Activated naive CD4-positive, alpha-beta T cell treated with anti-CD3 and anti-CD28 coated beads, Interleukin-2, amount 50 U/mL, for 72 hours (primary cell): ENCODE results near the gene RPL7A. TPM values are rescaled to one million over a fixed set of nuclear protein-coding genes. Genes with fewer than 3 reads are reported as not detected.
"Not testable (repeated sequence)": the region's sequence is repeated elsewhere in the genome, so short reads cannot be mapped to it uniquely, and the experiment has no call there.

ENCODE experiments used
- ATAC-seq, 2 donors: fragments of 150-1000 bp; cut with Tn5 transposase; 2 replicates each; pipeline ENCODE4 v1.10.0; 2021; ENCODE audit warnings: mild to moderate bottlenecking in 2 of 2, moderate library complexity in 2 of 2
- DNase-seq, 2 donors: peaks; one replicate each; pipeline ENCODE4 v3.0.0; 2021 to 2022; ENCODE audit warnings: low spot score in 2 of 2
- H3K27ac Mint-ChIP-seq, 2 donors: one replicate each; pipeline ENCODE4 v1.8.0; 2022; ENCODE audit warnings: mild to moderate bottlenecking in 2 of 2, mixed read lengths in 2 of 2
- H3K36me3 Mint-ChIP-seq, 2 donors: one replicate each; pipeline ENCODE4 v1.8.0; 2022; ENCODE audit warnings: mixed read lengths in 2 of 2
- H3K9me3 Mint-ChIP-seq, 2 donors: one replicate each; pipeline ENCODE4 v1.8.0; 2022; ENCODE audit warnings: mixed read lengths in 2 of 2
- total RNA-seq, 2 donors: library from RNA; stranded (reverse); gene quantifications; one replicate each; pipeline ENCODE4 v1.2.3, GENCODE V29; 2022

Gene RPL7A
- total RNA-seq, 2 donors from 2014 or later = 3,254 to 3,908 TPM

GRCh38 chr9:133322701-133323100, 25.3 kb upstream of the RPL7A start:
- DNase-seq (peak in 1 of 2 donors; percentile 45), ATAC-seq (no peak)
- H3K36me3 Mint-ChIP-seq = no peaks in the 10 kb centered on the region
- no peak overlapping the region for H3K27ac Mint-ChIP-seq
- no peaks in the 10 kb centered on the region for H3K9me3 Mint-ChIP-seq

- Mint-ChIP-seq H3K27ac (peak overlapping the region in 1 of 2 donors; percentile 38), H3K9me3 (no peaks in the 10 kb centered on the region), H3K36me3 (no peaks in the 10 kb centered on the region)
- DNase-seq (no peak), ATAC-seq (no peak)
Observed at GRCh38 chr9:133323211-133323610, 24.8 kb upstream of the RPL7A start.

GRCh38 chr9:133323991-133324703, 23.9 kb upstream of the RPL7A start:
- DNase-seq (no peak), ATAC-seq (no peak)
- Mint-ChIP-seq H3K27ac (no peak overlapping the region), H3K9me3 (no peaks in the 10 kb centered on the region), H3K36me3 (no peaks in the 10 kb centered on the region)

GRCh38 chr9:133327021-133327420, 21.0 kb upstream of the RPL7A start:
- not testable (repeated sequence) for DNase-seq, H3K9me3 Mint-ChIP-seq, ATAC-seq, H3K36me3 Mint-ChIP-seq
- H3K27ac Mint-ChIP-seq = peak overlapping the region in 1 of 2 donors; percentile 19

GRCh38 chr9:133327834-133328484, 20.1 kb upstream of the RPL7A start:
- ATAC-seq (peak in 1 of 2 donors; percentile 11), DNase-seq (no peak)
- Mint-ChIP-seq H3K27ac (peak overlapping the region in 1 of 2 donors; percentile 34), H3K9me3 (no peaks in the 10 kb centered on the region), H3K36me3 (peaks cover 0 to 12% of the 10 kb centered on the region in 2 donors)

- Mint-ChIP-seq H3K27ac (peak overlapping the region in 1 of 2 donors; percentile 34), H3K36me3 (peaks cover 7 to 19% of the 10 kb centered on the region in 2 donors)
- ATAC-seq, H3K9me3 Mint-ChIP-seq: not testable (repeated sequence)
- DNase-seq = peak in 1 of 2 donors; percentile 37
Observed at GRCh38 chr9:133329306-133330156, 18.5 kb upstream of the RPL7A start.

- no peak for ATAC-seq
- DNase-seq = no peak
- Mint-ChIP-seq H3K27ac (peak overlapping the region in 1 of 2 donors; percentile 60), H3K36me3 (peaks cover 23 to 36% of the 10 kb centered on the region in 2 donors), H3K9me3 (no peaks in the 10 kb centered on the region)
Observed at GRCh38 chr9:133331221-133331620, 16.8 kb upstream of the RPL7A start.

- H3K27ac Mint-ChIP-seq = peak overlapping the region in 1 of 2 donors; percentile 60
- ATAC-seq = no peak
- no peak for DNase-seq
- H3K36me3 Mint-ChIP-seq = peaks cover 24 to 37% of the 10 kb centered on the region in 2 donors
- H3K9me3 Mint-ChIP-seq = no peaks in the 10 kb centered on the region
Observed at GRCh38 chr9:133331641-133332380, 16.2 kb upstream of the RPL7A start.

- Mint-ChIP-seq H3K36me3 (peaks cover 24 to 37% of the 10 kb centered on the region in 2 donors), H3K9me3 (no peaks in the 10 kb centered on the region), H3K27ac (no peak overlapping the region)
- DNase-seq (no peak), ATAC-seq (no peak)
Observed at GRCh38 chr9:133332381-133332730, 15.7 kb upstream of the RPL7A start.

- Mint-ChIP-seq H3K27ac (no peak overlapping the region), H3K9me3 (no peaks in the 10 kb centered on the region), H3K36me3 (peaks cover 24 to 37% of the 10 kb centered on the region in 2 donors)
- DNase-seq (no peak), ATAC-seq (no peak)
Observed at GRCh38 chr9:133333011-133333410, 15.0 kb upstream of the RPL7A start.

GRCh38 chr9:133333566-133333965, 14.5 kb upstream of the RPL7A start:
- DNase-seq (no peak), ATAC-seq (no peak)
- H3K36me3 Mint-ChIP-seq = peaks cover 24 to 37% of the 10 kb centered on the region in 2 donors
- H3K27ac Mint-ChIP-seq = peak overlapping the region; percentile 67 to 88
- no peaks in the 10 kb centered on the region for H3K9me3 Mint-ChIP-seq

DNA sequence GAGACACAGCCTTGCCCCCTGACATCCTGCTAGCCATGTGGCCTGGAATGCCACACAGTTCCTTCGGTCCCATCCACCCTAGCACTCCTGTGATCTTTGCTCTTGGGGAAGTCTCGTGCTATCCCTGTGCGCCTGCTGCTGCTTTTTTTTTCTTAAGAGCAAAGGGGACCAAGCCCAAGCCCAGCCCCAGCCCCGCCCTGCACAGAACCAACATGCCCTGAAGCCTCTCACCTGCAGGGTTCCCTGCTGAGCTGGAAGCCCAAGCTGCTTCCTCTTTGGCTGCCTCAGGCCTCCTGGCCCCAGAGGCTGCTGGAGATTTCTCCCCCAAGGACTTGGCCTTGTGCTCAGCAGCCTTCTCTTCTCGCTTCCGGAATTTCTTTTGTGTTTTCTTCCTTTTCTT, 13.9 kb upstream of the RPL7A start:
- H3K36me3 Mint-ChIP-seq = peaks cover 24 to 42% of the 10 kb centered on the region in 2 donors
- H3K27ac Mint-ChIP-seq = peak overlapping the region; percentile 67 to 88
- no peaks in the 10 kb centered on the region for H3K9me3 Mint-ChIP-seq
- DNase-seq = no peak
- ATAC-seq = no peak

- ATAC-seq, H3K9me3 Mint-ChIP-seq, DNase-seq: not testable (repeated sequence)
- Mint-ChIP-seq H3K27ac (peak overlapping the region; percentile 87 to 88), H3K36me3 (peaks cover 24 to 47% of the 10 kb centered on the region in 2 donors)
Observed at GRCh38 chr9:133334888-133335287, 13.1 kb upstream of the RPL7A start.

DNA sequence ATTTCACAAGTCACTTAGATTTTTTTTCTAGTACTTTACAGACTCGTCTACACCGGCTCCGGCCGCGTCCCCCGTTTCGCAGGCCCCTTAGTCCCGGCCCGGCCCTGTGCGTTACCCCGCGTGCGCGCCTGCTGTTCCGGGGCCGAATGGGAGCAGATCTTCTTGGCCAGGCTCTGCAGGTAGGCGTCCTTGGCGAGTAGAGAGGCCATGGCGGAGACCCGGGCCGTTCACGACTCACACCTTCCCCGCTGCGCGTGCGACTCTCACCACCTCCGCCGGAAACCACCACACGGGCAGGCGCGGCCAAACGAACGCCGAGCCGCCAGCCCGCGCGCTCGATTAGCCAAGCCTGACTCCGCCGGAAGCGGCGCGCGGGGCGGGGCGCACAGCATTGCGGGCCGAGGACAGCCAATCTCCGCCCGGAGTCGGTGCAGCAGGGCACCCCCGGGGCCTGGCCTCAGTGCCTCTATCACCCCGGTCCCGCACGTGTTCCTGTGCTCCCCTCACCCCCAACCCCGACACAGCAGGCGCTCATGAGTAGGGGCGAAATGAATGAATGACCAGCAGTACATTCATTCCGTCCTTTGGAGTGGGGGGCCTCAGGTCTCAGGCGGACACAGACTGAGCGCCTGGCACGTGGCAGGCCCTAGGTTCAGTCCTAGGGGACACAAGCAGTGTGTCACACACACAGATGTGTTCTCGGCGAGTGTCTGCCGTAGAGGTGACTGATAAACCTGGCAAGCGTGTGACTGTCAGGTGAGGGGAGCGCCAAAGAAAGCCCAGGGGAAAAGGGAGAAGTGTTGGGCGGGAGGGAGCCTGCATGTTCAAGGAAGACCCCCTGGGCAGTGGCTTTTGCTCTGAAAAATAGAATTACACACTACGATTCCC, 11.8 kb upstream of the RPL7A start, which contains the start of gene SURF6:
Gene SURF6 (minus strand): TSS at position 265 of the 888 bp plus-strand sequence. CDS start 56 bp downstream, at position 209.
- peak; percentile 97 for DNase-seq
- Mint-ChIP-seq H3K9me3 (no peaks in the 10 kb centered on the region), H3K36me3 (peaks cover 31 to 44% of the 10 kb centered on the region in 2 donors), H3K27ac (peak within 1 kb of the TSS; percentile 88 to 93)
- ATAC-seq = peak; percentile 96

DNA sequence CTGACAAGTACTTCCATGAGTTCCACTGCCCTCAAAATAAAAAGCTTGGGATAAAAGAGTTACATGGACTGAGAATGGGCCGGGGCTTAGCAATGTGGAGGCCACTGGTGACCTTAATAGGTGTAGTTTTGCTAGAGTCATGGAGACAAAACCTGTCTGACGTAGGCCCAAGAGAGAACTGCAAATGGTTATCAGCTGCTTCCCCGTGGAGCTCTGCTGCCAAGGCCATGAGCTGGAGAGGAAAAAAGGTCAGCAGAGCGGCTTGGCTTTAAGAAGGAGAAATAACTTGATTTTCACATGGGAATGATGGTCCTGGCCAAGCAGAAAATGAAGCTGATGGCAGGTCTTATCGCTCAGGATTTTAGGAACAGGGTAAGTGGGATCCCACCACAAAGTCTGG, 8.4 kb upstream of the RPL7A start:
- ATAC-seq (no peak), DNase-seq (no peak)
- Mint-ChIP-seq H3K36me3 (peaks cover 23 to 27% of the 10 kb centered on the region in 2 donors), H3K27ac (peak overlapping the region; percentile 68 to 81), H3K9me3 (no peaks in the 10 kb centered on the region)
